RWPE1 (cell line): Measurements from ENCODE around the gene ICAM1.
A peak's percentile ranks its signal among the peaks of the same experiment; 100 is the strongest.

Source experiments
- CTCF ChIA-PET: fragments of 350-600 bp; sonication (Branson Sonifier 250); formaldehyde crosslinking; extraction: SDS; loops from one replicate; lab custom pipeline; 2021; lab: Yijun Ruan, JAX
- POLR2A ChIA-PET: fragments of 400-600 bp; formaldehyde crosslinking; extraction: SDS; loops from one replicate; lab custom pipeline; 2020; ENCODE audit warnings: antibody characterized with exemption; ENCODE audit not compliant: low non-redundant PET; lab: Yijun Ruan, JAX
- DNase-seq: peaks from one replicate; pipeline ENCODE4 v3.0.0; 2012; ENCODE audit warnings: low spot score
- H3K27ac ChIP-seq: fragments of 450-650 bp; 2 replicates; pipeline ENCODE4 v1.5.1; 2017
- CTCF ChIP-seq: fragments of 450-650 bp; conservative IDR thresholded peaks from 2 replicates; pipeline ENCODE4 v1.5.1; 2017; ENCODE audit warnings: low read depth, mild to moderate bottlenecking

Gene ICAM1

GRCh38 chr19:10259162-10259905 is 11.6 kb upstream of the ICAM1 start:
- peak; percentile 79 for TF ChIP-seq CTCF
- peak overlapping the region; percentile 44 for H3K27ac ChIP-seq
- CTCF ChIA-PET = interaction anchor here (0.5 to 5.0 kb wide), 32 partner anchors 9 to 907 kb away, joined by 3 to 36 read pairs (median 4); partner anchors contain the start of genes FDX2, ICAM1, ICAM4 and ICAM5
- POLR2A ChIA-PET = interaction anchor here (0.6 kb wide), 2 partner anchors 135 to 141 kb away, joined by 3 to 8 read pairs; no protein-coding TSS in a partner anchor
- DNase-seq = peak; percentile 66

- CTCF ChIA-PET = interaction anchor here (0.6 to 5.0 kb wide), 4 partner anchors 11 to 131 kb away, joined by 3 to 36 read pairs (median 29); partner anchors contain the start of gene ICAM1
- DNase-seq = peak; percentile 76
- TF ChIP-seq CTCF = no peak
- POLR2A ChIA-PET = interaction anchor here (0.5 to 0.7 kb wide), 2 partner anchors 73 to 120 kb away, joined by 3 to 10 read pairs; partner anchors contain the start of gene TYK2
- H3K27ac ChIP-seq = peak overlapping the region; percentile 44
These were observed 10.8 kb upstream of the ICAM1 start for GRCh38 chr19:10260141-10260584.

GRCh38 chr19:10262771-10263170 is 8.1 kb upstream of the ICAM1 start:
- DNase-seq = no peak
- ChIA-PET POLR2A (no interaction called here), CTCF (interaction anchor here (0.6 to 0.9 kb wide), 3 partner anchors 13 to 105 kb away, joined by 3 read pairs; no protein-coding TSS in a partner anchor)
- TF ChIP-seq CTCF = no peak
- no peak overlapping the region for H3K27ac ChIP-seq

- no peak for DNase-seq
- CTCF ChIA-PET = interaction anchor here (0.6 to 1.1 kb wide), 3 partner anchors 40 to 140 kb away, joined by 3 to 4 read pairs (median 4); no protein-coding TSS in a partner anchor
- POLR2A ChIA-PET = no interaction called here
- no peak overlapping the region for H3K27ac ChIP-seq
- no peak for TF ChIP-seq CTCF
These were observed 4.2 kb upstream of the ICAM1 start for GRCh38 chr19:10266706-10267105.

GRCh38 chr19:10268071-10268470 is 2.8 kb upstream of the ICAM1 start:
- no peak for DNase-seq
- H3K27ac ChIP-seq = no peak overlapping the region
- CTCF ChIA-PET = interaction anchor here (0.6 to 0.8 kb wide), 6 partner anchors 21 to 123 kb away, joined by 3 to 4 read pairs (median 3); no protein-coding TSS in a partner anchor
- TF ChIP-seq CTCF = no peak
- POLR2A ChIA-PET = no interaction called here

- DNase-seq = peak; percentile 69
- no peak overlapping the region for H3K27ac ChIP-seq
- POLR2A ChIA-PET = interaction anchor here (1.0 kb wide), 1 partner anchor 119 kb away, joined by 6 read pairs; no protein-coding TSS in a partner anchor
- CTCF ChIA-PET = interaction anchor here (0.6 to 3.0 kb wide), 17 partner anchors 8 to 251 kb away, joined by 3 to 33 read pairs (median 3); partner anchors contain the start of genes ICAM5 and RAVER1
- peak; percentile 96 for TF ChIP-seq CTCF
These were observed 1.4 kb upstream of the ICAM1 start for GRCh38 chr19:10269333-10270179.
